Liver (tissue), 3 donors: ENCODE results near the gene TIPIN.

Experiments used
- CTCF ChIP-seq: fragments of 150-350 bp; IDR thresholded peaks from 2 replicates; pipeline ENCODE4 v1.5.1; 2017; ENCODE audit warnings: improper control_type of control experiment, low read depth, low read length; ENCODE audit not compliant: missing input control
- EGR1 ChIP-seq, 2 donors: IDR thresholded peaks; 2 replicates each; pipeline ENCODE4 v1.6.1; 2016 to 2018; ENCODE audit warnings: antibody characterized with exemption in 2 of 2, low read depth in 2 of 2
- JUND ChIP-seq, 2 donors: IDR thresholded peaks; 2 replicates each; pipeline ENCODE4 v1.6.1; 2016; ENCODE audit warnings: antibody characterized with exemption in 2 of 2
- RAD21 ChIP-seq, 2 donors: IDR thresholded peaks; 2 replicates each; pipeline ENCODE4 v1.6.1; 2016; ENCODE audit warnings: antibody characterized with exemption in 2 of 2, mild to moderate bottlenecking in 2 of 2
- SP1 ChIP-seq: IDR thresholded peaks from 2 replicates; pipeline ENCODE4 v1.6.1; 2018; ENCODE audit warnings: antibody characterized with exemption, mild to moderate bottlenecking
- YY1 ChIP-seq: IDR thresholded peaks from 2 replicates; pipeline ENCODE4 v1.6.1; 2016; ENCODE audit warnings: antibody characterized with exemption, mild to moderate bottlenecking
- TF ChIP-seq, protein P1 (sequence below): IDR thresholded peaks from 2 replicates; pipeline ENCODE4 v1.6.1; 2016; ENCODE audit warnings: antibody characterized with exemption, mild to moderate bottlenecking
- TF ChIP-seq, protein P2 (sequence below): IDR thresholded peaks from 2 replicates; pipeline ENCODE4 v1.6.1; 2016; ENCODE audit warnings: antibody characterized with exemption
- donor health status: healthy.
- donor health status: healthy.

DNA sequence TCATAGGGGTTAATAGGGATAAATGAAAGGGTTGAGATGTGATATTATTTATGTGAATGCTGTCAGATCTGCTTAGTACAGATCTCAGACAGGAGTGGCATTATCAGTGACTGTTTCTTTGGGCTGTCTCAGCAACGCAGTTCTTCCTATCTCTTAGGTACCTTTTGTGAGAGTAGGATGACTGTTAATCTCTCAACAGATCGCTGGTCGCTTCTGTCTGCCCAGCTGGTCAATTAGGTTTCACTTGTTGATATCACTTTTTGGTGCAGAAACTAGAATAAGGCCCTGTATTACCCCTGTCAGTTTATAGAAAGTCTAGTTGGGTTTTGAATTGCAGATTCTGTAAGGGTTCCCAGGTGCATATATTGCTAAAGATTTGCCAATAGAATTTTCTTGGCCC, 46.7 kb downstream of the TIPIN start:
- TF ChIP-seq, protein P1, sequence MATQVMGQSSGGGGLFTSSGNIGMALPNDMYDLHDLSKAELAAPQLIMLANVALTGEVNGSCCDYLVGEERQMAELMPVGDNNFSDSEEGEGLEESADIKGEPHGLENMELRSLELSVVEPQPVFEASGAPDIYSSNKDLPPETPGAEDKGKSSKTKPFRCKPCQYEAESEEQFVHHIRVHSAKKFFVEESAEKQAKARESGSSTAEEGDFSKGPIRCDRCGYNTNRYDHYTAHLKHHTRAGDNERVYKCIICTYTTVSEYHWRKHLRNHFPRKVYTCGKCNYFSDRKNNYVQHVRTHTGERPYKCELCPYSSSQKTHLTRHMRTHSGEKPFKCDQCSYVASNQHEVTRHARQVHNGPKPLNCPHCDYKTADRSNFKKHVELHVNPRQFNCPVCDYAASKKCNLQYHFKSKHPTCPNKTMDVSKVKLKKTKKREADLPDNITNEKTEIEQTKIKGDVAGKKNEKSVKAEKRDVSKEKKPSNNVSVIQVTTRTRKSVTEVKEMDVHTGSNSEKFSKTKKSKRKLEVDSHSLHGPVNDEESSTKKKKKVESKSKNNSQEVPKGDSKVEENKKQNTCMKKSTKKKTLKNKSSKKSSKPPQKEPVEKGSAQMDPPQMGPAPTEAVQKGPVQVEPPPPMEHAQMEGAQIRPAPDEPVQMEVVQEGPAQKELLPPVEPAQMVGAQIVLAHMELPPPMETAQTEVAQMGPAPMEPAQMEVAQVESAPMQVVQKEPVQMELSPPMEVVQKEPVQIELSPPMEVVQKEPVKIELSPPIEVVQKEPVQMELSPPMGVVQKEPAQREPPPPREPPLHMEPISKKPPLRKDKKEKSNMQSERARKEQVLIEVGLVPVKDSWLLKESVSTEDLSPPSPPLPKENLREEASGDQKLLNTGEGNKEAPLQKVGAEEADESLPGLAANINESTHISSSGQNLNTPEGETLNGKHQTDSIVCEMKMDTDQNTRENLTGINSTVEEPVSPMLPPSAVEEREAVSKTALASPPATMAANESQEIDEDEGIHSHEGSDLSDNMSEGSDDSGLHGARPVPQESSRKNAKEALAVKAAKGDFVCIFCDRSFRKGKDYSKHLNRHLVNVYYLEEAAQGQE = no peak
- TF ChIP-seq CTCF (no peak), YY1 (no peak), EGR1 (IDR thresholded peaks at IDR 0.05; ENCODE audit: low read depth in 2 of 2) (no peak), JUND (IDR thresholded peaks at IDR 0.05) (no peak), RAD21 (IDR thresholded peaks at IDR 0.05) (no peak), SP1 (no peak)
- TF ChIP-seq, protein P2, sequence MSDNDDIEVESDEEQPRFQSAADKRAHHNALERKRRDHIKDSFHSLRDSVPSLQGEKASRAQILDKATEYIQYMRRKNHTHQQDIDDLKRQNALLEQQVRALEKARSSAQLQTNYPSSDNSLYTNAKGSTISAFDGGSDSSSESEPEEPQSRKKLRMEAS = no peak
